Spleen (tissue), 11 donors: ENCODE data around the gene ZC3H4. TPM values are rescaled to one million over a fixed set of nuclear protein-coding genes. Genes with fewer than 3 reads are reported as not detected.

Experiments used
- DNase-seq: peaks from one replicate; pipeline ENCODE4 v3.0.0-alpha.2; 2020
- H3K27ac ChIP-seq, 8 donors: fragments of 200-600 bp; sonication (generic) in 7 of 8; 1 replicate in 4 of 8; 2 replicates in 4 of 8; pipeline versions ENCODE4 v1.5.0 to v1.8.0; 2016 to 2021; ENCODE audit warnings: inconsistent platforms in 4 of 8, mild to moderate bottlenecking in 4 of 8, moderate library complexity in 1 of 8
- H3K27me3 ChIP-seq, 7 donors: fragments of 200-600 bp; sonication (generic) in 6 of 7; replicated peaks in 1 of 7; 1 replicate in 4 of 7; 2 replicates in 3 of 7; pipeline versions ENCODE4 v1.5.0 to v1.8.0; 2016 to 2021; ENCODE audit warnings: inconsistent platforms in 3 of 7, mild to moderate bottlenecking in 1 of 7
- H3K36me3 ChIP-seq, 6 donors: fragments of 200-600 bp; sonication (generic) in 5 of 6; 1 replicate in 4 of 6; 2 replicates in 2 of 6; pipeline versions ENCODE4 v1.5.0 to v1.8.0; 2016 to 2021; ENCODE audit warnings: inconsistent platforms in 2 of 6
- H3K4me1 ChIP-seq, 6 donors: fragments of 200-600 bp; sonication (generic) in 5 of 6; 1 replicate in 3 of 6; 2 replicates in 3 of 6; pipeline versions ENCODE4 v1.5.0 to v1.8.0; 2016 to 2021; ENCODE audit warnings: inconsistent platforms in 3 of 6
- H3K4me3 ChIP-seq, 8 donors: fragments of 200-600 bp; sonication (generic) in 7 of 8; 1 replicate in 4 of 8; 2 replicates in 4 of 8; pipeline versions ENCODE4 v1.5.0 to v1.8.0; 2016 to 2021; ENCODE audit warnings: inconsistent platforms in 4 of 8, mild to moderate bottlenecking in 4 of 8, moderate library complexity in 2 of 8
- H3K9me3 ChIP-seq, 8 donors: fragments of 200-600 bp; sonication (generic) in 7 of 8; 1 replicate in 4 of 8; 2 replicates in 4 of 8; pipeline versions ENCODE4 v1.5.0 to v1.8.0; 2016 to 2021; ENCODE audit warnings: inconsistent platforms in 4 of 8
- CTCF ChIP-seq, 11 experiments: fragments of 200-600 bp in 7 of 11; fragments of 450-650 bp in 4 of 11; sonication (generic) in 4 of 11; IDR thresholded peaks in 8 of 11; conservative IDR thresholded peaks in 3 of 11; 1 replicate in 7 of 11; 2 replicates in 4 of 11; pipeline versions ENCODE4 v1.4.0 to v1.8.0; 2016 to 2021; ENCODE audit warnings: antibody characterized with exemption in 11 of 11, inconsistent platforms in 4 of 11, mild to moderate bottlenecking in 1 of 11
- POLR2A ChIP-seq, 3 donors: fragments of 450-650 bp; IDR thresholded peaks; one replicate each; pipeline ENCODE4 v1.5.1; 2017; ENCODE audit warnings: antibody characterized with exemption in 3 of 3, mild to moderate bottlenecking in 1 of 3
- POLR2AphosphoS5 ChIP-seq, 3 donors: sonication (generic); formaldehyde crosslinking; IDR thresholded peaks; one replicate each; pipeline ENCODE4 v1.5.1; 2017; ENCODE audit warnings: antibody characterized with exemption in 3 of 3
- WGBS, 5 donors: extraction: QIAGEN DNeasy Blood & Tissue Kit in 3 of 5; methylation state at CpG; one replicate each; pipeline versions ENCODE4 v1.1.5 to v1.1.7; 2013 to 2018; 5-methylcytosine and 5-hydroxymethylcytosine counted together
- intact Hi-C: fragments of 100-400 bp; cut with DNase I; formaldehyde crosslinking; loops from one replicate; pipeline ENCODE4 v1.15.0; 2023; ENCODE audit warnings: low total_unique reads
- polyA plus RNA-seq, 3 donors: library from polyadenylated mRNA; stranded (reverse); fragments of 200-250 nt; gene quantifications; one replicate each; pipeline ENCODE4 v1.2.1, GENCODE V29; 2013
- total RNA-seq, 7 donors: library from RNA; depleted of rRNA in 3 of 7; stranded (reverse); fragments of >200 nt in 3 of 7; fragmentation: NEBNext Ultra II Directional in 4 of 7; extraction: Animal tissue kit (Norgen Biotek cat#: 25700) in 4 of 7; gene quantifications; one replicate each; pipeline versions ENCODE4 v1.1.0 to v1.2.1, GENCODE V29; 2016 to 2021
- donor health status: healthy with polysubstance abuse.
- donor health status: DM: no; HTN: no; CAD: no; lungs with moderate emphysema.
- donor health status: DM: no; HTN: no; CAD: no.
- donor health status: Bipolar disorder and iron deficiency.
- donor health status: healthy.
- donor health status: DM: no; HTN: no; CAD: no.
- donor health status: DM: yes; HTN: yes; CAD: no.

ZC3H4 gene
- total and polyA plus RNA-seq, 10 donors: 6.0 to 68.7 (median 33.4) TPM

GRCh38 chr19:47158367-47158791 lies 44.8 kb upstream of the ZC3H4 start:
- peaks cover 46 to 95% (median 71%) of the 10 kb centered on the region in 6 donors for H3K4me1 ChIP-seq

GRCh38 chr19:47157431-47158321 lies 44.1 kb upstream of the ZC3H4 start:
- no peaks in the 10 kb centered on the region for H3K9me3 ChIP-seq
- TF ChIP-seq CTCF (IDR thresholded peaks at IDR 0.05 in 8 of 11, conservative IDR thresholded peaks at IDR 0.05 in 3 of 11) (peak in 1 of 11 experiments; percentile 8), POLR2A (IDR thresholded peaks at IDR 0.05) (no peak), POLR2AphosphoS5 (IDR thresholded peaks at IDR 0.05) (peak in 2 of 3 donors; percentile 77 to 80)
- H3K27me3 ChIP-seq: no peaks in the 10 kb centered on the region
- intact Hi-C loops: no loop called here
- H3K4me1 ChIP-seq: peaks cover 46 to 95% (median 75%) of the 10 kb centered on the region in 6 donors
- peak overlapping the region in 4 of 8 donors; percentile 0 to 39 (median 9) for H3K4me3 ChIP-seq
- H3K36me3 ChIP-seq: peaks cover 0 to 85% (median 33%) of the 10 kb centered on the region in 6 donors
- peak overlapping the region; percentile 76 to 91 (median 82) for H3K27ac ChIP-seq
- DNase-seq: peak; percentile 80
- 27 to 44% (median 39%) methylated on average over 10 of the region's 10 CpGs for WGBS, 5 donors

More at GRCh38 chr19:47158367-47158791, 44.8 kb upstream of the ZC3H4 start:
- no peaks in the 10 kb centered on the region for H3K27me3 ChIP-seq
- no peak for DNase-seq
- WGBS, 5 donors: 32 to 63% (median 46%) methylated on average over 7 to 8 of the region's 8 CpGs
- H3K27ac ChIP-seq: peak overlapping the region; percentile 76 to 91 (median 82)
- H3K4me3 ChIP-seq: peak overlapping the region in 2 of 8 donors; percentile 1 to 39
- peaks cover 0 to 85% (median 26%) of the 10 kb centered on the region in 6 donors for H3K36me3 ChIP-seq
- TF ChIP-seq CTCF (IDR thresholded peaks at IDR 0.05 in 8 of 11, conservative IDR thresholded peaks at IDR 0.05 in 3 of 11): no peak
- peak in 1 of 3 donors; percentile 51 for TF ChIP-seq POLR2AphosphoS5 (IDR thresholded peaks at IDR 0.05)
- TF ChIP-seq POLR2A (IDR thresholded peaks at IDR 0.05): no peak
- no peaks in the 10 kb centered on the region for H3K9me3 ChIP-seq
- intact Hi-C loops: no loop called here

GRCh38 chr19:47156861-47157430 lies 43.4 kb upstream of the ZC3H4 start:
- peak overlapping the region; percentile 43 to 91 (median 82) for H3K27ac ChIP-seq
- intact Hi-C loops: no loop called here
- WGBS, 5 donors: 19 to 31% (median 27%) methylated on average over 7 of the region's 7 CpGs
- no peaks in the 10 kb centered on the region for H3K27me3 ChIP-seq
- peaks cover 46 to 97% (median 75%) of the 10 kb centered on the region in 6 donors for H3K4me1 ChIP-seq
- TF ChIP-seq CTCF (IDR thresholded peaks at IDR 0.05 in 8 of 11, conservative IDR thresholded peaks at IDR 0.05 in 3 of 11): no peak
- TF ChIP-seq POLR2AphosphoS5 (IDR thresholded peaks at IDR 0.05): no peak
- no peak for TF ChIP-seq POLR2A (IDR thresholded peaks at IDR 0.05)
- peaks cover 0 to 86% (median 37%) of the 10 kb centered on the region in 6 donors for H3K36me3 ChIP-seq
- H3K4me3 ChIP-seq: peak overlapping the region in 1 of 8 donors; percentile 39
- no peak for DNase-seq
- no peaks in the 10 kb centered on the region for H3K9me3 ChIP-seq
